GM18502 (cell line): ENCODE data around the gene APC.
"Not testable (repeated sequence)": the region's sequence is repeated elsewhere in the genome, so short reads cannot be mapped to it uniquely, and the experiment has no call there.

ENCODE experiments used
- ATAC-seq: cut with Tn5 transposase; IDR thresholded peaks from one replicate; pipeline ENCODE4 v1.9.1; 2021; ENCODE audit warnings: mild to moderate bottlenecking; ENCODE audit not compliant: unreplicated experiment, poor library complexity

The APC gene

DNA sequence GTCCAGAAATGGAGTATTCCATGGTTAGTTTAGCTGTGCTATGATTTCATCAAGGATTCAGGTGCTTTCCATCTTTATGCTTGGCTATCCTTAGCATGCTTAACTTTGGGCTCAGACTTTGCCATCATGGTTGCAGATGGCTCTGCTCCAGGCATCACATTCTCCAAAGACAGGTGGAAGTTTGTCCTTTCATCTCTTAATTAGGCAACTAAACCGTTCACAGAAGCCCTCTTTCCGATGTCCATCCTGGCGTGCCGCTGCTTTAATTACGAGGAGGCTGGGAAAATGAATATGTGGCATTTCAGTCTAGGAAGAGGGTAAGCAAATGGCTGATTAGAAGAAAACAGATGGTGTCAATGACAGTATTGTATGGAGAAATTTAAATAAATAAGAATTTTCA, 24.5 kb upstream of the APC start:
- ATAC-seq: no peak

DNA sequence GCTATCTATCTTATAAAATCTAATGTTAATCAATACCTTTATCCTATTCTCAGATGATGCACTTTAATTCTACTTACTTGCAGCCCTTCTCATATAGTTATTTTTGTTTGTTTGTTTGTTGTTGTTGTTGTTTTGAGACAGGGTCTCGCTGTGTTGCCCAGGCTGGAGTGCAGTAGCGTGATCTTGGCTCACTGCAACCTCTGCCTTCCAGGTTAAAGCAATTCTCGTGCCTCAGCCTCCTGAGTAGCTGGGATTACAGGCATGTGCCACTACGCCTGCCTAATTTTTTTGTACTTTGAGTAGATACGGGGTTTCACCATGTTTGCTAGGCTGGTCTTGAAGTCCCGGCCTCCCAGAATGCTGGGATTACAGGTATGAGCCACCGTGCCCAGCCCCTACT, 20.8 kb upstream of the APC start:
- ATAC-seq: not testable (repeated sequence)

DNA sequence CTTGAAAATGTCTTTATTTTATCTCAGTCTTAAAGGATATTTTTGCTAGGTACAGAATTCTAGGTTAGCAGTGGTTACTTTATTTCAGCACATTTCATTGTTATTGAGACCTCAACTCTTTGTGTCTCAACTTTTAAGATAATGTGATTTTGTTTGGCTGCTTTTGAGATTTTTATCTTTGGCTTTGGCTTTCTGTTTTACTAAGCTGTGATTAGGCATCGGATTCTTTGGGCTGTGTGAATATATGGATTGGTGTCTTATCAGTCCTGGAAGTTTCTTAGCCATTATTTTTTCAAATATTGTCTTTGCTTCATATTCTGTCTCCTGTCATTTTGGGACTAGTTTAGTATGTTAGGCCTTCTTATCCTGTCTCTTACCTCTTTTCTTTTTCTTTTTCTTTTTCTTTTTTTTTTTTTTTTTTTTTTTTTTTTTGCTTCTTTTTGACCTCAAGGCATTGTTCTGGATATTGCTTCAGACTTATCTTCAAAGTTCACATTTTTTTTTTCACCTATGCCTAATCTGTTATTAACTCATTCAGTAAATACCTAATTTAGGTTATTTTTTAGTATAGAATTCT, 20.1 kb upstream of the APC start:
- ATAC-seq: no peak

DNA sequence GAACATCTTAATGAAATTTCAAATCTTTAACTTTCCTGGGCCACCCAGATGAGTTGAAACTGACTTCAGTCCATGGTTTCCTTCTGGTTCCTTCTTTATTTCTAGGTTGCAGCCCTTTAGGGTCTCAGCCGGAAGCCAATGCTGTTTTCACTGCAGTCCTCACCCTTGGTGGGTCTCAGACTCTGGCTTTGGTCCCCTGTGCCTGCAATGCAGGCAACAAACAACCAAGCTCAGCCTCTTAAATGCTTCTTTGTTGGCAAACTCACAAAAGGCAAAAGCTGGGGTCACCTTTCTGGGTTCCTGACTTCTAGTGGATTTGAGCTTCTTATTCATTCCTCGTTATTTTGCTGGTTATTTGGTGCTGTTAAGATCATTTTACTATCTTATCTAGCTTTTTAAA, 19.3 kb upstream of the APC start:
- no peak for ATAC-seq

DNA sequence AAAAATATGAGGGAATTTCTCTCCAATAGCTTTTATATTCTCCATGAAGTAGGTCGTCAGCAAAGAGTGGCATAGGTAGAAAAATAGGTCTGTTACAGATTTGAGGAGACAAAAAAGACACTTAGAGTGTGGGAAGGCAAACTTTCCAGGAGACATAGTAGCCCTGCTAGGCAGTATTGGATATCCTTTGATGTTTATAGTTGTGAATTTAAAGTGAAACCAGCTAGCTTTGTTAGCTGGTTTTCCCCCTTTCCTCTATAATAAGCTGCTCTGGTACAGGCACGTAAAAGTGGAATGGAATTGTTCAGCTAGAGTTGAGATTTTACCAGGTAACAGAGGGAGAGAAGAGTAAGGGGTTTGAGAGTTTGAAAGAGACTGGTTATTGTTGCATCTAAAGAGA, 17.1 kb upstream of the APC start:
- ATAC-seq: no peak

DNA sequence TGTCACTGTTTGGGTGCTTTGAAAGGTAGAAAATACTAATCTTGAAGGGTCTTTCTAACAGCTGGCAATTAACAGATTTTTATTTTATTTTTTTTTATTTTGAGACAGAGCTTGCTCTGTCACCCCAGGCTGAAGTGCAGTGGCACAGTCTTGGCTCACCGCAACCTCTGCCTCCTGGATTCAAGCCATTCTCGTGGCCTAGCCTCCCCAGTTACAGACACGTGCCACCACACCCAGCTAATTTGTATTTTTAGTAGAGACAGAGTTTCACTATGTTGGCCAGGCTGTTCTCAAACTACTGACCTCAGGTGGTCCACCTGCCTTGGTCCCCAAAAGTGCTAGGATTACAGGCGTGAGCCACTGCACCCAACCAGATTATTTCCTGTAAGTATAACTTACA, 12.8 kb upstream of the APC start:
- no peak for ATAC-seq

DNA sequence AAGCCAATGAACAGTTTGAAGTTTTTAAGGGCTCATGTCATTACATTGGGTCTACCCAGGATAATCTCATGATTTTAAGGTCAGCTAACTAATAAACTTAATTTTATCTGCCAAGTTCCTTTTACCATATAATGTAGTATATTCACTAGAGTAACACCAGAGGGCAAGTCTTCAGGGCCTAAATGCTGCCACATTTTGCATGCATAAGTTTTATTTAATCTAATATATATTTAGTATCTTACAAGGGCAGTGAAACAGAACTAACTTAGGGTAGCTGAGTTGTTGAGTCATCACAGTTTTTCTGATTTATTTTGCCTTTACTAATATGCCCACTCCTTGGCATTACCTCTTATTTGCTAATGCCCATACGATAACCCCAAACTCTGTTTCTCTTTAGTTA, 8.1 kb upstream of the APC start:
- no peak for ATAC-seq

DNA sequence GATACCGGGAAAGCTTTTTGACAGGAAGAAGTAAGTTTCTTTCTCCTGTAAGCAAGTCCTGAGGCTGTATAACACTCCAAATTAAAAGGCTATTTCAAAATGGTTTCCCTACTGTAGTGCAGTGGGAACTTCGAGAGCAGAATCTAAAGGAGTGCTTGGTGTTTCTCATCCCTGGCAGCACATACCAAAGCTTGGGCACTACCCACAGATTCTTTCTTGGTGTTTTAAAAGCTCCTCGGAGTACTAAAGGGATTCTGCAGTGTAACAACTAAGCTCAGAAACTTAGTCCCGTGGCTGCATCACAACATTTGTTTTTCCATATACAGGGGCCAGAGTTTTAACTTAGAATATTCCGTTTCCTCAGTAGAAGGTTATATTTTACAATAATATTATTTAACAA, 5.6 kb upstream of the APC start:
- no peak for ATAC-seq

DNA sequence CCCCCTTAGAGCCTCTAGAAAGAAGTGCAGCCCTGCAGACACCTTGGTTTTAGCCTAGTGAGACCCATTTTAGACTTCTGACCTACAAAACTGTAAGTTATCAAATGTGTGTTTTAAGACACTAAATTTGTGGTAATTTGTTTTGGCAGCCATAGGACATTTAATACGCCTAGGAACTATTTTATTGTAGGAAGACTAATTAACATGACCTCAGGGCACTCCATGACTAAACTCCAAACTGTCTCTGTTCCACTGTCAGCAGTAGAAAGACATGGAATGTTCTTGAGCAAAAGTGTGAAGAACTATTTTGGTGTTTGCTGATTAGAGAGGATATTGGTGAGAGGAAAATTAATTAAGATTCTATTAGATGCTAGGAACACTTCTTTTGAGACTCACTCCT, 4.1 kb upstream of the APC start:
- no peak for ATAC-seq

DNA sequence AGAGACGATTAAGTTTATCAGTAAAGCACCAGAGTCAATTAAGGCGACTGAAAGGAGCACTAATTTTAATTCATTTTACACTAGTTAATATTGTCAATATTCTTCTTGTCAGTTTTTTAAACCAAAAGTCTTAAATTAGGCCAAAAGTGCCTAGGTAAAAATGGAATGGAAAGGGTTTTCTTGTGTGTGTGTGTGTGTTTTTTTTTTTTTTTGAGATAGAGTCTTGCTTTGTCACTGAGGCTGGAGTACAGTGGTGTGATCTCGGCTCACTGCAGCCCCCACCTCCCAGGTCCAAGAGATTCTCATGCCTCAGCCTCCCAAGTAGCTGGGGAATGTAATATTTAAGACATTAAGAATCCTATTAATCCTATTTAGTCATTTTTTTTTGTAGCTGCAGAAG, 3.1 kb upstream of the APC start:
- ATAC-seq: no peak

DNA sequence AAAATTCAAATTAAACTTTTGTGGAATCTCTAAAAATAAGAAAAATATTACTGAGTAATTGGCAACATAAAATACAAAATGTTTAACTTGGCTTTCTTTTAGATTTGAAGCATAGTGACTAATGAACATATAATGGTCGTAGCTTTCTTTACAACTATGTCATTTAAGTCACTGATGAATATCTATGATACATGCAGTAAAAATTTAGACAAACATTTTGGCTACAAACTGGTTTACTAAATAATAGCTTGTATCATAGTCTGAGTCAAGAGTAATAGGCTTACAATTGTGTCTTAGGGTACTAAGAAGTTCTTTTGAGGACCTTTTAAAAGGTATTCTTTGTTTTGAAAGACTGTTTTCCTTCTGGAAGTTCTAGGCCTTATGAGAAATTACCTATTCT, 2.0 kb upstream of the APC start:
- ATAC-seq: no peak

DNA sequence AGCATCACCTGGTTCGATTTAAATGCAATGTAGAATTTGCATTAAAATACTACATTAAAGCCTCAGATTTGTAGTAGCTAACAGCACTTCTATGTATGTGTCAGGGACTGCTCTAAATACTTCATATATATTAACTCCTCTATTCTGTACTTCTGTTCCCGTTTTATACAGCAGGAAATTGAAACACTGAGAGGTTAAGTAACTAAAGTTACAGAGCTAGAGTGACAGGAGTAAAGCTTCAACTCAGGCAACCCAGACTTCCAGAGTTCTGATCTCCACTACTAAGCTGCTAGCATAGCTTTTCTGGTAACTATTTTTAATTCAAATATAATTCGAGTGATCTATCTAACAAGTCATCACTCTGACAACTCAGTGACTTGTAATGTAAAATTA, 619 bp upstream of the APC start:
- ATAC-seq: peak; percentile 2

DNA sequence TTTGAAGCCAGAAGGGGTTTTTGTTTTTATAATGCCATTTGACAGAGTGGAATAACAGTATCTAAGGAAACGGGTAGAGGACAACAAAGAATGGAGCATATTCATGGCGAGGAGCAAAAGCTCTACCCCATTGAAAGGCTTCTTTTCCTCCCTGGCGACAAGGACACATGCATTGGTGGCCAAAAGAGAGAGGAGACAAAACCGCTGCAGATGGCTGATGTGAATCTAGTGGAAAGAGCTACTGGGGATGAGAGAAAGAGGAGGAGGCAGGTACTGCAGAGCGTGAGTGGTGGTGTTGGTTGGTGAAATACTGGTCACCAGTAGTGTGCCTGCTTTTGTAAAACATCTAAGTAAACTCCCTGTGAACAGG, 491 bp downstream of the APC start:
- peak; percentile 32 for ATAC-seq

DNA sequence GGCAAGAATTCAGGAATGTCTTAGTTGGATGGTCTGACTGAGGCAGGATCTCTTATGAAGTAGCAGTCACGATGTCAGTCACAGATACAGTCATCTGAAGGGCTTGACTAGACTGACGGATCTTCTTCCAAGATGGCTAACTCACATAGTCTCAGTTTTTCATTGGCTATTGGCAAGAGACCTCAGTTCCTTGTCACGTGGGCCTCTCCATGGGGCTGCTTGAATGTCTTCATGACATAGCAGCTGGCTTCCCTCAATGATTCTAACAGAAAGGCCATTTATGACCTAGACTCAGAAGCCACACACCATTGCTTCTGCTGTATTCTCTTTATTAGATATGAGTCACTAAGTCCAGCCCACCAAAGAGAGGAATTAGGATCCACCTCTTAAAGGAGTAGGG, 4.7 kb downstream of the APC start:
- ATAC-seq: no peak

DNA sequence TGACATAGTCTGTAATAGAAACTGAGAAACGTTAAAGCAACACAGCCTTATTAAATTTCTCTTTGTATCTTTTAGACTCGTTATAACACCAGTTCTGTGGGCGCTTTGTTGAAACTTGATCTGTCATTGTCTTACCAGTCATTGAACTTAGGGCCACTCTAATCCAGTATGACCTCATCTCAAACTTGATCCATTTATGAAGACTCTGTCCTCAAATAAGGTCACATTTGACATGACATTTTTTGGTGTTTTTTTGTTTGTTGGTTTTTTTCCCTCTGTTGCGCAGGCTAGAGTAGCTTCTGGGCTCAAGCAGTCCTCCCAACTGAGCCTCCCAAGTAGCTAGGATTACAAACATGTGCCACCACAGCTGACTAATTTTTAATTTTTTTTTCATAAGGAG, 5.9 kb downstream of the APC start:
- no peak for ATAC-seq

DNA sequence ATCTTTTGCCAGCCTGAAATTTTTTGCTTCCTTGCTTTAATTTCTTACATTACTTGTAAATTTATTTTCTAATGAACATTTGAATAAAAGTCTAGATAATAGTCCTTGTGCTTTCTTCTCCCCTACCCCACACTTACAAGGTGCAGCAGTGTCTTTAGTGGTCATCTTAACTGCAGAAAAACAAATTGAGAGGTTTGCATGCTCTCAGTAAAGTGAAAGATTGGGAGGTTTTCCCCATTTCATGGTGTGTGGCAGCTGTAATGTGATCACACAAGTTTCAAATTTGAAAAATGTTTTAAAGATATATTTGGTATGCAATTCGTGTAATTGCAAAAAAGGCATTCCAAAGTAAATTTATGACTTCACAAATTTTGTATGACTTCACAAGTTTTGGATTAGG, 14.7 kb downstream of the APC start:
- ATAC-seq: no peak

DNA sequence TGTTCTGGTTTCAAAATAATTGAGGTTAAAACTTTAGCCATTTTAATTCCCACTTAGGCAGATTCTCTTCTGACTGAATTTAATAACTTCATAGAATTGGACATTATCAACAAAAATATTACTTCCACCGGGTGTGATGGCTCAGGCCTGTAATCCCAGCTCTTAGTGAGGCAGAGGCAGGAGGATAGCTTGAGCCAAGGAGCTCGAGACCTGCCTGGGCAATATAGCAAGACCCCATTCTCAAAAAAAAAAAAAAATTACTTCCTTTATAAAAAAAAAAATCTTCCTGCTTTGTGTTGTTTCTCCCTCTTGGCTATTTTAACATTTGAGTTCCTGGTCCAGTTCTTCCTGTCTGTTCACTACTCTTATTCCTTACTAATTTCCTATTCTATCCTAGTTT, 18.0 kb downstream of the APC start:
- no peak for ATAC-seq

DNA sequence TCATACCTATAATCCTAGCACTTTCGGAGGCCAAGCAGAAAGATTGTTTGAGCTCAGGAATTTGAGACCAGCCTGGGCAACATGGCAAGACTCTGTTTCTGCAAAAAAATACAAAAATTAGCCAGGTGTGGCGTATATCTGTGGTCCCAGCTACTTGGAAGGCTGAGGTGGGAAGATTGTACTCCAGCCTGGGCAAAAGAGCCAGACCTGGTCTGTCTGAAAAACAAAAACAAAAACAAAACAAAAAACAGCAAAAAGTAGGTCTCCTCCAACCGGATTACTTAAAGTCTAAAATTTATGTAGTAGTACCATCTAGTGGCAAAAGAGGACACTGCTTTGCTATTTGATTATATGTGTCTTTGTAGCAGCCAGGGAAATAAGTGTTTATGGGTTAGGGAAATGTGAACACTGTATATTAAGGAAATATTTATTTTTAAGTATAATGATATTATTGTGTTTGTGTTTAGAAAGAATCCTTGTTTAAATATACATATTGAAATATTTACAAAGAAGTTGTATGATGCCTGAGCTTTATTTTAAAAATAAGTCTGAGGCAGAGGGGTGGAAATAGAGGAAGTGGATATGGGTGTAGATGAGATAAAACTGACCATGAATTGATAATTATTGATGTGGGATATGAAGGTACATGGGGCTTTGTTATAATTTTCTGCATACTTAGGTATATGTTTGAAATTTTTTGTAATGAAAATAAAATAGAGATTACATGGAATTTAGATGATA, 20.0 kb downstream of the APC start:
- peak; percentile 93 for ATAC-seq

DNA sequence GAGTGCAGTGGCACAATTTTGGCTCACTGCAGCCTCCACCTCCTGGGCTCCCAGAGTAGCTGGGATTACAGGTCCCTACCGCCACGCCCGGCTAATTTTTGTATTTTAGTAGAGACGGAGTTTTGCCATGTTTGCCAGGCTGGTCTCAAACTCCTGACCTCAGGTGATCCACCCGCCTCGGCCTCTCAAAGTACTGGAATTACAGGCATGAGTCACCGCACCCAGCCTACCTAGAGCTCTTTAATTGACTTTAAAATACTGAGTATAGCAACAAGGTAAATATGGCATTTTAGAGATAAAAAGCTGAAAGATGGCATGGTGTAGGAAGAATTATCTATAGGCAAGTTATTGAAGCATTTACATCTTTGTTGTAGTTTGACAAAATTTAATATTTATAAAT, 21.0 kb downstream of the APC start:
- ATAC-seq: no peak

DNA sequence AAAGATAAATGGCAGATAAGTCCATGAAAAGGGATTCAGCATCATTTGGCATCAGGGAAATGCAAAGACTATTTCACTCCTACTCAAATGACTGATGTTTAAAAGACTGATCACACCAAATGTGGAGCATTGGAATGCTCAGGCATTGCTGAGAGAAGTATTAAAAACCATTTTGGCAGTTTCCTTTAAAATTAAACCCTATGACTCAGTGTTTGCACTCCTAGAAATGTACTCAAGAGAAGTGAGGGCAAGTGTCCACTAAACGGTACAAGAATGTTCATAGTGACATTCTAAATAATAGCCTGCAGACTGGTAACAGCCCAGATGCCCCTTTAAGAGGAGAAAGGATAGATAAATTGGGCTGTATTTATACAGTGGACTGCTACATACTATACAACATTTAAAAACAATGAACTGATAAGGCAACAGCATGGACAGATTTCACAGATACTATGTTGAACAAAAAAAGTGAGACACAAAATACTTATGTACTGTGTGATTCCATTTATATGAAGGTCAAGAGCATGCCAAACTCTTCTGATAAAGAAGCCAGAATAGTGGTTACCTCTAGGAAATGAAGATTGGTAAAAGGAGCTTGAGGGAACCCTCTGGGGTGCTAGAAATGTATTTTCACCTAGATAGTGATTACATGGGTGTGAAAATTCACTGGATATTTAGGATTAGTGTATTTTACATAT, 24.6 kb downstream of the APC start:
- ATAC-seq: no peak

DNA sequence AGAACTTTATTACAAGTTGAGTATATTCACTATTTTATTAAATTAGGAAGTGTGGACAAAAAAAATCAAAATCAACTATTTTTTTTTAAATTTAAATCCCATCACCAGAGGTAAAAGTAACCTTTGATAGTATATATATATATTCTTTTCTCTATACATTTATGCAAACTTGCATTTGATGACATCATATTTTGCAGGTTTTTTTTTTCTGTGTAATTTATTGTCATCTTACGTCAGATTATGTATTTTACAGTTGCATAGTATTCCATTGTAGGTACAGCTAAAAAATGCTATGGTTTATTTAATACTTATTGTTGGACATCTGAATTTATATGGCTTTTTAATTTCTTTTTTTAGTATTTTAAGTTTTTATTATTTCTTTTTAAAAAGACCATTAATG, 25.5 kb downstream of the APC start:
- no peak for ATAC-seq

DNA sequence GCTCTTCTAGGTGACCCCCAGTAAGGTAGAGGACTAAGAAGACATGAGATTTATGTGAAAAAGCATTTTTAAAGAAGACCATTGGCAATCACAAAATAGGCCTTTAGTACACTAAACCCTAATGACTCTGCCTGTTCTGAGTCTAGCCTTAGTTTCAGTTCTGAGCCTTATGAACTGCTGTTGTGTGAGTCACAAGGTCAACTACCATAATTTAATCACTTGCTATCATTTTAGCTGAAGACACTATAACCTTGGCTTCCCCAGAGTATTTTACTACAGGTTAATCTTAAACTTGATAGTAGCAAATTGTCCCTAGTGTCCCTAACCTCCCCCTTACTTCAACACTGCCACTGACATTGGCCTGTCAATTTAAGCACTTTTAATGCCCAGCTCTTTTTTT, 34.4 kb downstream of the APC start:
- ATAC-seq: no peak
